ENCODE measurements around the gene AMMECR1.

The AMMECR1 gene

DNA sequence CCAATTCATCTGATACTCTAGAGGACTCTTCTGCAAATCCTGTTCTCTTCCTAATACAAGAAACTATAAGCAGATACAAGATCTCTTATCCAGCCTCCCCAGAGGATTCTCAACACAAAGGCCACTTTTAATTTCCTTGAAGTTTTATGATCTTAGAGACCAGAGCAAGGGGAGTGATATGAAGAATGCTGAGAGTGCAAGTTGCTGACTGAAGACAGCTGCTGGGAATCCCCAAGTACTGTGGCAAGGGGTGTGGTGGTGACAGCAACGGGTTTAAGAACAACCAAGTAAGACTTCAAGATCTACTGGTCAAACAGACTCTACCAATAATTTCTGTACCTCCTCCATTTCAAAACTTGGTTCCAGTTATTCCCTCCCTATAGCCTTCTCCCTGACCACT, 7.0 kb downstream of the AMMECR1 start:
- no peak for DNase-seq

- no peak for DNase-seq
Observed at GRCh38 chrX:110310000-110310790, 7.7 kb downstream of the AMMECR1 start.

DNA sequence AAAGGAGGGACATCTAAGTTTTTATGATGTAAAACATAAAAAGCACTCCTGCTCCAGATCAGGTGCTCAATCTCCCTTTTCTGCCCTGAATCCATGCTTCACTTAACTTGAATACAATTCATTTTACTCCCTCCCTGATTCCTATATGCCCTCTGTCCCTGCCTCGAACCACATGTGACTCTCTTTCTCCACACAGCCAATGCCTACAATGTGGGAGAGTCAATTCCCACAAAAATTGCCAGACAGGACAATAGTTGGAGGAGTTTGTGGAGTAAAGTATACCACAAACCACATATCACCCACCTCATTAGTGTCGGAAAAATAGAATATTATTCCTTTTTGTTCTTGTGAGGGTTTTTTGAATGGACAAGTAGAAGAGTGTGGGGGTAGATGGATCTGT, 9.7 kb downstream of the AMMECR1 start:
- DNase-seq, result no peak

GRCh38 chrX:110304884-110305283, 13.0 kb downstream of the AMMECR1 start:
- DNase-seq, result no peak

DNA sequence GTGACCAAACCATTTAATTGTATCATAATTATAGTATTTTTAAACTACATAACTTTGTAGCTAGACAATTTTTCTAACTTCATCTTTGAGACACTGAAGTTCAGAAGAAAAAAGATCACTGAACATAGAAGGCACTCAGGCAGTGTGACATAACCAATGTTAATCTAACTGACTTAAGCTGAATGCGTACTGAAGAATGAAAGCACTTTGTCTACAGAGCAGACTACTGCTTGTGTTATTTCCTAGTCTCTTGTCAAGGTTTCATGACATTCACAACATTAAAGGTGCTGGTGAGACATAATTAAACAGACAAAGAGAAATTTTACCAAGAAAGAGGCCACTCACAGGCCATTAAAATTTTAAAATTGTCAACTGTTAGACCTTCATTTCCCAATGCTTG, 13.5 kb downstream of the AMMECR1 start:
- no peak for DNase-seq

GRCh38 chrX:110302975-110303374, 14.9 kb downstream of the AMMECR1 start:
- DNase-seq, result no peak

DNA sequence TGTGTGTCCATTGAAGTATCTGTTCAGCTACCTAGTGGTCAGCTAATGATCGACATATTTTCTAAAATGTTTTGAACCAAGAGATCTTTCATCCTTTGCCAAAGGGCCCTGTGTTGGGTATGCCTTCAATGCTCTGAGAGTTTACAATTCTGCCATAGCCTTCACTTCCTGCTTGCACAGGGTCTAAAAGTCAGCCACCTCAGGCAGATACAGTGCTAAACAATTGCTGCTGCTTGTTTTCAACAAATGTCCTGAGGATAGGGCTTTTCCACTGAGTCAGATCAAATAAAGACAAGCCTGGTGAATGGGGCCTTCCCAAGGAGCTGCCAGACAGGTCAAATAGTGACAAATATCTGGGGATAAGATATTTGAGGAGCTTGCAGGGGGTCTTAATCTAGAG, 16.7 kb downstream of the AMMECR1 start:
- no peak for DNase-seq

DNA sequence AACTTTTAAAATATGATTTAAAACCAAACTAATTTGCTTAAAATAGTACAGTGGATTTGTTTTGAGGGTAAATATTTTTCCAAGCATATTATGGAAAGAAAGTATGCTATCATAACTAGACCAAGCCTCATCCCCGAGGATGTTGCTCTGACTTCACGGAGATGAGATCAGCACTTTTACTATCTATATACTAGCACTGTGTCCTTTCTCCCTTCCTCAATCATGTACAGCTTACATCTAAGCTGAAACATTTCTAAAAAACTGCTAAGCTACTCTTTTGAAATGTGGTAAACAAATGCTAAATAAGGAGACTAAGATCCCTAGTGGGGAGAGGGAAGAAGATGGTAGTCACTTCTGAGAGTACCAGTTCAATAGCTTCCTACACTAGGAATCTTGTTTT, 23.8 kb downstream of the AMMECR1 start:
- no peak for DNase-seq

DNA sequence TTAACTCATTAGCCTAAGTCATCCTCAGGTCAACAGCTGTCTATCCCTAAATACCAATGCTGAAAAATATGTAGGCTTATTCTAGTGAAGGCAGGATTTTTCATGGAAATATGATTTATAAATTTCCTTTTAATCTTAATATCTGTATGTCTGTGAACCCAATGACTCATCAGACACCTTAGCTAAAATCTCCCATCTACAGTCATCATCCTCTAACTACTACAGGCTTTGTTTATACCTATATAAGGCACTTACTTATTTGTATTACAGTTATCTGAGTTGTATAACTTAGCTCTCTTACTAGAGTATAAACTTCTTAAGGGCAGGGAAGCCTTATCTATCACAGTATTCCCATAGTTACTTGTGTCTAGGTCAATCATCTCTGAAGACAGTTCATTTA, 24.2 kb downstream of the AMMECR1 start:
- no peak for DNase-seq

DNA sequence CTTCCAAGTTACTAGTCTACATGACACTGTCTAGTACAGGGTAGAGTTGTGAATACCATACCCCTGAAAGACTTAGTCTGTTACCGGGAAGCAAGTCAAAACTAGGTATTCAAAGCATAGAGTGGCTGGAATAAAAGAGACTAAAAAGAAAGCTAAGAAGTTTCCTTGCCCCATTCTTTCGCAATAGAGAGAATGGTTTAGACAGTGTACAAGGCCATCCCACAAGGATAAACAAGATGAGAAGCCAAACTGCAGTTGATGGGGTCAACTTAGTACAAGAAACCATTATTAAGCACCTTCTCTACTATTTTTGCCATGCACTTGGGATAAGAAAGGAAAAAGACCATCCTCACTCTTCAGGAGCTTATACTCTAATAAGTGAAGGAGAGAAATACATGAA, 30.3 kb downstream of the AMMECR1 start:
- DNase-seq, result no peak

- no peak for DNase-seq
Observed at GRCh38 chrX:110286106-110286505, 31.8 kb downstream of the AMMECR1 start.

DNA sequence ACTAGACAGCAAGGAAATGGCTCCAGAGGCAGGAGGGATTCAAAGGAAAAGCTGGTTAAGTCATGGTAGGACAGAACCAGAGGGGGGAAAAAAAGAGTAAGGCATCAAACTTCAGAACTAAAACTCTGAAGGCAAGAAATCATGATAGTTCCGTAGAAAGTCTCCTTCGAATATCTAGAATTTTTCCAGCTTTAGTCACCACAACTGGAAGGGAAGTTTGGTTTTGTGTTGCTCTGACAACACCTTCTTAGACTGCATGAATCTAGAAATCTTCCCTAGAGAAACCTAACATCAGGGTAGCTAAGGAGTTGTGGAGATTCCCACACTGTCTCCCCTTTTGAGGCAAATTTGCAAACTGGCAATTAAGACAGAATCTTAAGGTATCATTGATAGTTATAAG, 33.7 kb downstream of the AMMECR1 start:
- no peak for DNase-seq

DNA sequence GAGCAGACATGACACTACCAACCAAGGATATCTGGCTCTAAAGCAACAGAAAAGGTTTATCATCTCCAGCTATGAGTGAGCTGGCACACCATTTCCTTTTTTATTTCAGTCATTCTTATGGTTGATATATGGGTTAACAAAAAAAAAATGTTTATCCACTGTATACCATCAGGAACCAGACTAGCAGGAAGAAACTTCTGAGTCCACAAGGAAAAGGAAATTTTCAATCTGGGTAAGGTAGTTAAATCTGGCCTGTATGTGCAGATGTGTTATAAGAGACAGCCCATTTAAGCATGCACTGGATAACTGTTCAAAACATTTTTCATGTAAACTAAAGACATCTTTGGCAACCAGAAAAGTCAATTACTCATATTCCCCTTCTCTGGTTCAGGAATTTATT, 35.0 kb downstream of the AMMECR1 start:
- DNase-seq, result no peak

DNA sequence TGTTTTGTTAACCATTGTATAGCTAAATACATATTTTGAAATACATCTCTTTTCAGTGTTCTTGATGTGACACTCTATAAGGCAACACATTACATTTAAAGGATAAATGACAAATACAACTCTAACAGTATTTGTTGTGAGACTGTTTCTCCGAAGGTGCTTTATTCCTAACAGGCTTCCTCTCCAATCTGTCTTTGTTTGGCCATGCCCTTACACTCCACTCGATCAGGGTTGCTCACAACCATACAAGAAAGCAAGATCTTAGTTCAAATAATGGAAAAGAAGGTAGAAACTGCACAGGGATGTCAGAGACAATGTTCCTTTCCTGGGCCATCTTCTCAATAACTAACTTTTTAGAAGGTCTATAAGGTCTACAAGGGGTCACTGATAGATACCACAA, 36.5 kb downstream of the AMMECR1 start:
- DNase-seq, result no peak

- no peak for DNase-seq
Observed at GRCh38 chrX:110280954-110281353, 36.9 kb downstream of the AMMECR1 start.

DNA sequence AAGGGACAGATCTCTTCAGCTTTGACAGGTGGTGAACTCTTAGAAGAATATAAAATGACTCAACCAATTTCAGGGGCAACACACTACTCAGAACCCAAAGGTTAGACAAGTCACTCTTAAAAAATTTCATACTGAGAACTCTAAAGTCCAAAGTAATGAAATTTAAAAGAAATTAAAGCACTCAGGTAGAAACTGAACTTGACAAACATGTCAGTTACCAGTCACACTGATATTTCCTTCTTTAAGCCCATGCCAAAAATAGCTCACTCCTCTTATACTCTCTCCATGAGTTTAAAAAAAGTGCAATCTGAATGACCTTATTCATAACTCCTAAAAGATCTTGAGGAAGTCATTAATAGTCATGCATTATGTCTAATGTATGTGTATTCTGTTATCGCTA, 40.3 kb downstream of the AMMECR1 start:
- DNase-seq, result no peak

DNA sequence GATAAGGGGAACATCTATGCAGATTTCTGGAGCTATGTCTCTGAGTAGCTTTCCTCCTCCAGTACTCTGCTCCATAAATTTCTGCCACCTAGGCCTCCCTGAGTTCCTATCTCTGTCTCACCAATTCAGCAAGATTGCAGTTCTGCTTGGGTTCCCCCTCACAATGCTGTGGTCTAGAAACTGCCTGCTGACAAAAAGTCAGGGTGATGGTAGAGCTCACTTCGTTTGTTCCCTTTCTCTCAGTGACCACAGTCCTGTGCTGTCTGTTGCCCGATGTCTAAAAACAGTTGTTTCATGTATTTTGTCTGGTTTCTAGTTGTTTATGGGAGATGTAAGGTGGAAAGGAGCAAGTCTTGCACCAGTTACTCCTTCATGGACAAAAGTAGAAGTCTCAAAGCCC, 41.1 kb downstream of the AMMECR1 start:
- DNase-seq, result no peak

DNA sequence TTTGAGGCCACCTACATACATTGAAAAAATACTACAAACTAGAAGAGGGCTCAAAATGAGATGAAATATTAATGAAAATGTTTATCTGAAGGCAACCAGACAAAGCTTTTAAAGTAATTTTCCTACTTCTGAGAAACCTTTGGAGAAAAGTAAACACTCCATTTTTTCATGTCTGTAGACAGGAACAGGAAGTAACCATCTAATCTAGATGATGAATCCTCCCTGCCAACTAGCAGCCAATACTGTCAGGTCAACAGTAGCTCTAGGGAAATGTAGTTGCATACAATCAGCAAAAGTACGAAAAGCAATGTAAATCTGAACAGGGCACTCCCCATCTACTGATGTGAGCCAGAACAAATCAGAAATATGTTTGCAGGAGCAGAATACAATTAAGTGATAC, 49.0 kb downstream of the AMMECR1 start:
- DNase-seq, result no peak

GRCh38 chrX:110268395-110268794, 49.5 kb downstream of the AMMECR1 start:
- DNase-seq, result no peak

DNA sequence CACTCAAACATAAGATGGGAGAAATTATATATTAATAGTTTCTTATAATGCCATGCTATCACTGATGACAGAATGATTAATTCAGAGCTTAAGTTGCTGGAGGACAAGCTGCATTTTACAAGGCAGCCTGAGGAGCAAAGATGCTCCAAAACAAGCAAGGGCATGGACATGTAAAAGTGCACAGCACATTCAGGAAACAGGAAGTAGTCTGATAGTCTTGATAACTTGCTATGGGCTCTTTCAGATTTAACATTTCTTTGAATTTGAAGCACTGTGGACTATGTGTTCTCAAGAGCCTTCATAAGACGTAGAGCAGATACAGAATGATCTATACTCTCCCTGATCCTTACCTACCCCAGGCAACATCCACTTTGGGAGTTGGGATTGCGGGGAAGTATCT, 50.0 kb downstream of the AMMECR1 start:
- DNase-seq, result no peak

- DNase-seq, result no peak
Observed at GRCh38 chrX:110265661-110266060, 52.2 kb downstream of the AMMECR1 start.

DNA sequence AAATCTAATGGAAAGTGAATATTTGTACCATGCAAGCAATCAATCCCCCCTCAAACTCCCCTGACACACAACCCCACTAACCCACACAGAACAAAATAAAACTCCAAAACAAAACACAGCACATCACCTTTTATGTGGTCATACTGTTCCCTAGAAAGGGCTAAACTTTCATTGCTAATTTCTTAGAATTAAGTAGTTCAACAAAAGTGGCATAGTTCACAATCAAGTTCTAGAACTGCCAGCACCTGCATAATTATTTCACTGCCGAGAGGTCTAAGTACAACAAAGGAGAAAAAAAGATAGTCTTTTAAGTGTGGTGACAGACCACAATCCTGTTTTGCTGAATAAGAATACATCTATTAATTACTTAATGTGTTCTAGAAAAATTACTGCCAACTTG, 58.8 kb downstream of the AMMECR1 start:
- no peak for DNase-seq

DNA sequence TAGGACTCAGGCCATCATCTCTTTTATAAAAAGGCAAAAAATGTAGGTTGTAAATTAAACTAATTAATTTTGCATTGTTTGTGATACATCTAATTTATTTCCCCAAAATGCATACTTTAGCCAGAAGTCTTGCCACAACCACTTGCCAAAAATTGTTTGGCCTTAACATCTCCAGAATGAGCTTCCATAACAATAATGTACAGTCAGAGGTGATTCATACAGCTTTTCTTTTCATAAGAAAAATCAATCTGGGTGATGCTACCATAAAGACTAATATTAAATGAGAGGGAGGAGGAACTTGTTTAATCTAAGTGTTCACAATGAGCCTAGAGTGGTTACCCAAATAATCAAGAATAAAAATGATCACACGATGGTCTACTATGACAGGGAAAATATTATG, 59.3 kb downstream of the AMMECR1 start:
- no peak for DNase-seq

DNA sequence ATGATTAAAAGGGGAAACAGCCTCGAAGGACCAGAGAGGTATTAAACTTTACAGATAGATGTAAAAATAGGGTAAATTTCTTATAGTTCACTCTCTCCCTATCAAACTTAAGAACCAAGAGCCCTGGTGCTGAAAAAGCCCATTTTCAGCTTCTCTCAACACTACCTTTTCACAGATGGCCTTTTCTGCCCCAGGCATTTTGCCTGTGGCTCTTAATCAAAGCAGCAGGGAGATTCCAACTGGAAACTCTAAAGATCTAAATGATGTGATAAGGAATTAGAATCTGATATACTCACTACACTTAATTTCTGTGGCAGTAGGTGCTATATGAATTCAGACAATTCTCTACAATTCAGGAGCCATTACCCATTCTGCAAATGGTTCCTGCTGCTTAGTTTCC, 60.0 kb downstream of the AMMECR1 start:
- DNase-seq, result no peak

- no peak for DNase-seq
Observed at GRCh38 chrX:110252711-110253110, 65.2 kb downstream of the AMMECR1 start.

All from activated gamma-delta T cell (primary cell).